ENCODE data around the gene GINS3. TPM values are rescaled to one million over a fixed set of nuclear protein-coding genes. Genes with fewer than 3 reads are reported as not detected.

Gene GINS3
- total and polyA plus RNA-seq, 10 donors: 3.3 to 9.4 (median 6.5) TPM

GRCh38 chr16:58454856-58455255, 62.6 kb downstream of the GINS3 start:
- intact Hi-C loops (cut with DNase I; ENCODE audit: low total_unique reads): no loop called here
- no peak for DNase-seq
- TF ChIP-seq CTCF (IDR thresholded peaks at IDR 0.05 in 8 of 11, conservative IDR thresholded peaks at IDR 0.05 in 3 of 11) (no peak), POLR2AphosphoS5 (IDR thresholded peaks at IDR 0.05) (no peak)

More at GRCh38 chr16:58454856-58455255, 62.6 kb downstream of the GINS3 start:
- no peaks in the 10 kb centered on the region for H3K9me3 ChIP-seq
- H3K27me3 ChIP-seq (replicated peaks in 1 of 7): peaks cover 0 to 10% (median 0%) of the 10 kb centered on the region in 7 donors
- H3K4me1 ChIP-seq: peaks cover 0 to 19% (median 2%) of the 10 kb centered on the region in 6 donors
- H3K4me3 ChIP-seq: no peak overlapping the region
- H3K27ac ChIP-seq: no peak overlapping the region
- H3K36me3 ChIP-seq: no peaks in the 10 kb centered on the region
- 84 to 89% (median 88%) methylated on average over 5 of the region's 5 CpGs for WGBS, 5 donors

Small RNA genes lying within 50 kb of the gene (small RNA-seq; reads per million reads assigned to genes)
- 0 reads per million in 4 donors for gene RNU6-1110P
- 0 reads per million in 4 donors for gene RNU6-269P

Other genes with a start within 250 kb of the GINS3 start
- gene CSNK2A2, start 194.4 kb upstream of the GINS3 start, total RNA-seq: 10 to 100 TPM; 35.7 to 62.2 (median 52.7) TPM
- gene CSNK2A2, start 194.4 kb upstream of the GINS3 start, polyA plus RNA-seq: 10 to 100 TPM; 17.7 to 19.8 (median 18.9) TPM
- gene PRSS54, start 97.4 kb upstream of the GINS3 start, total RNA-seq: not detected
- not detected for gene PRSS54, start 97.4 kb upstream of the GINS3 start, polyA plus RNA-seq
- gene NDRG4, start 107.7 kb downstream of the GINS3 start, total RNA-seq: 100 to 1,000 TPM in 1 of 7 donors, 10 to 100 TPM in 6; 22.3 to 115 (median 70.2) TPM
- gene NDRG4, start 107.7 kb downstream of the GINS3 start, polyA plus RNA-seq: 10 to 100 TPM in 1 of 3 donors, 1 to 10 TPM in 2; 9.4 to 31.3 (median 9.6) TPM
- 10 to 100 TPM; 13.7 to 32.3 (median 18.2) TPM for gene SETD6, start 123.0 kb downstream of the GINS3 start, total RNA-seq
- 10 to 100 TPM in 2 of 3 donors, 1 to 10 TPM in 1; 8.9 to 11.5 (median 10.7) TPM for gene SETD6, start 123.0 kb downstream of the GINS3 start, polyA plus RNA-seq
- 100 to 1,000 TPM; 174 to 199 (median 187) TPM for gene CNOT1, start 237.4 kb downstream of the GINS3 start, total RNA-seq
- gene CNOT1, start 237.4 kb downstream of the GINS3 start, polyA plus RNA-seq: 10 to 100 TPM; 51.5 to 60.1 (median 54.4) TPM

All from spleen (tissue), 11 donors.